SIG-M5 treated with dmso at 0.1 percent for 504 hours (cell line): ENCODE data around the gene LIME1.

Source experiments
- DNase-seq: peaks from one replicate; lab custom pipeline; 2025; ENCODE audit not compliant: unreplicated experiment; lab: John Stamatoyannopoulos, UW

LIME1 gene

DNA sequence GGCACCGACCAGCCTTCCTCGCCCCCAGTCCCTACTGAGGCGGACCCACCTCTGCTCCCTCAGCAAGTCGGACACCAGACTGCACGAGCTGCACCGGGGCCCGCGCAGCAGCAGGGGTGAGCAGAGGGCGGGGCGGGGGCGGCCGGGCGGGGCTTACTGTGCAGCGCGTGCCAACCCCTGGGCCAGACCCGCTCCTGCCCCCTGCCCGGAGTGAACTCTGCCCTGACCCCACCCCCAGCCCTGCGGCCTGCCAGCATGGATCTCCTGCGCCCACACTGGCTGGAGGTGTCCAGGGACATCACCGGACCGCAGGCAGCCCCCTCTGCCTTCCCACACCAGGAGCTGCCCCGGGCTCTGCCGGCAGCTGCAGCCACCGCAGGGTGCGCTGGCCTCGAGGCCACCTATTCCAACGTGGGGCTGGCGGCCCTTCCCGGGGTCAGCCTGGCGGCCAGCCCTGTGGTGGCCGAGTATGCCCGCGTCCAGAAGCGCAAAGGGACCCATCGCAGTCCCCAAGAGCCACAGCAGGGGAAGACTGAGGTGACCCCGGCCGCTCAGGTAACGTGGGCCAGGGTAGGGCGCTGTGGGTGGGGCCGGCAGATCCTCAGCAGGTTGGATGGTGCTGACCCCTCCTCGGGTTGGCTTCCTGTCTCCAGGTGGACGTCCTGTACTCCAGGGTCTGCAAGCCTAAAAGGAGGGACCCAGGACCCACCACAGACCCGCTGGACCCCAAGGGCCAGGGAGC is 1.7 kb downstream of the LIME1 start:
- DNase-seq = no peak

- no peak for DNase-seq
These were observed 2.2 kb downstream of the LIME1 start for GRCh38 chr20:63738687-63739129.

DNA sequence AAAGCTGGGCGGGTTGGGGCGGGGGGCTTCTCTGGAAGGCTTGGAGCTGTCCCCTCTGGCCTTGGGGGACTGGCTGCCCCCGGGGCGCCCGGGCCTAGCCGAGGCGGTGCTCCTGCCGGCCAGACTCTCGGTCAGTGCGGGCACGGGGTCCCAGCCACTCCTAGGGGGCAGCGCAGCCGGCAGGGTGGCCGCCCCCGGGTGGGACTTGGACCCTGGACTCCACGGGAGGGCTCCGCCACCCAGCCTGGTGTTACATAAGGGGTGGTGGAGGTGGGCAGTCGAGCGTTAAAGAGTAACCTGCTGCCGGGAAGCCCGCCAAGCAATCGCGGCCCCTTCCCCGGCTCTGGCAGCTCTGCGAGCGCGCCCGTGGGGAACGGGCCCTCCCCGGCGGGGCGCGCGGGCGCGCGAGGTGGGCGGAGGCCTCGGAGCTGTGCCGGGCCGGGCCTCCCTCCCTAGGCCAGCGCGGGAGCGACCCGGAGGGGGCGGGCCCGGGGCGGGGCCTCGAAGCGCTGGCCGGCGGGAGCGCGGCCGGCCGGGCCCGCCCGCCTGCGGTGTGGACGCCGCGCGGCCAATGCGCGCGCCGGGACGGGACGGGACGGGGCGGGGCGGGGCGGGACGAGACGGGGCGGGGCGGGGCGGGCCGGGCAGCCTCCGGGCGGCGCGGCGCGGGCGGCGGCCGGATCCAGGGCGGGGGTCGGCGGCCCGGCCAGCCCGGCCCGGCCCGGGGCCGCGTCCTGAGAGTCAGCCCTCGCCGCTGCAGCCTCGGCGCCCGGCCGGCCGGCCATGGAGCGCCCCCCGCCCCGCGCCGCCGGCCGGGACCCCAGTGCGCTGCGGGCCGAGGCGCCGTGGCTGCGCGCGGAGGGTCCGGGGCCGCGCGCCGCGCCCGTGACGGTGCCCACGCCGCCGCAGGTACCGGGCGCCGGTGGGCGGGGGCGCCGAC is 2.9 kb downstream of the LIME1 start, which contains the start of gene SLC2A4RG:
TSS of gene SLC2A4RG (plus strand) at position 647 of the 940 bp plus-strand sequence. CDS start at position 784, 137 bp downstream.
- peak; percentile 71 for DNase-seq

DNA sequence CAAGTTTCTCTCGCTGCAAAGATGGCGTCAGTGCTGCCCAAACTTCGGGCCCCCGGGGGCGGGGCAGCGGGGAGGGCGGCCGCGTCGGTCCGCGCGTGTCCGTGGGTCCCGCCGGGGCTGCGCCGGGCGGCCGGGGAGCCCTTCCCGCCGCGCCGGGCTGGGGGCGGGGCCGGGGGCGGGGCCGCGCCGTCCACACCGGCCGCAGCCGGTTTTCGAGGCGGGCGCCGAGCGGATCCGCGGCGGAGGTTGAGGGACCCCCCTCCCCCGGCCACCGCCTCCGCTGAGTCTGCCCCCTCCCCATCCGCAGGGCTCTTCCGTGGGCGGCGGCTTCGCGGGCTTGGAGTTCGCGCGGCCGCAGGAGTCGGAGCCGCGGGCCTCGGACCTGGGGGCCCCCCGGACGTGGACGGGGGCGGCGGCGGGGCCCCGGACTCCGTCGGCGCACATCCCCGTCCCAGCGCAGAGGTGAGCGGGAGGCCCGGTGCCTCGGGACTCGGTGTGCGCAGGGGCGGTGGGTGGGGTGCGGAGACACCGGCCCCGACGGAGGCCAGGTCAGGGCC is 3.7 kb downstream of the LIME1 start:
- DNase-seq = peak; percentile 40

DNA sequence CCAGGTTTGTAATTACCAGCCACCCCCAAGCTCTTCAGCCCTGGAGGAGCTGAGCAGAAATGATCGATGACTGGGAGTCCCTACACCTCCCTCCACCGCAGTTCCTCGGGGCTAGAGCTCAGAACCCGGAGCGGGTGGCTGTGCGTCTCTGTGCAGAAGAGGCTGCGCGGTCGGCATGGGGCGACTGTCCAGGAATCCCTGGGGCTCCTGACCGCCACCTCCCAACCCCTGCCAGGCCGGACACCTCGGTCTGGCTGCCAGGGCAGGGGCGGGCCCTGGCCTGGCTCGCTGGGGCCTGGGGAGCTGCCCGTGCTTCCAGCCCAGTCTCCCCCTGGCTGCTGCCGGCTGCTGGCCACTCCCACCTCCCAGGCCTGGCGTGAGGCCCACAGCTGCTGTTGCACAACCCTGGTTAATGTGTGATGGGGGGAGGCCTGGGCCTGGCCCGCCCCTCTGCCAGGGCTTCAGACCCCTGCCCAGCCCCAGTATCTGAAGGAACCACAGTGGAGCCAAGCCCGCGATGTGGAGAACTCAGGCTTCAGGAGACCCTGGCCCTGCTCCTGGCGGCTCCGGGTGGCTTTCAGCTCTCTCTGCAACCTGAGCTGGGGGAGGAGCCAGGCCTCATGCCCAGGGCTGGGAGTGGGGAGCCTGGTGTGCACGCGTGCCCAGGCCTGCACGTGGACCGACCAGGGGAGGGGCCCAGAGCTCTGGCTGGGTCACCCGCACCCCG is 4.3 kb downstream of the LIME1 start:
- peak; percentile 86 for DNase-seq

DNA sequence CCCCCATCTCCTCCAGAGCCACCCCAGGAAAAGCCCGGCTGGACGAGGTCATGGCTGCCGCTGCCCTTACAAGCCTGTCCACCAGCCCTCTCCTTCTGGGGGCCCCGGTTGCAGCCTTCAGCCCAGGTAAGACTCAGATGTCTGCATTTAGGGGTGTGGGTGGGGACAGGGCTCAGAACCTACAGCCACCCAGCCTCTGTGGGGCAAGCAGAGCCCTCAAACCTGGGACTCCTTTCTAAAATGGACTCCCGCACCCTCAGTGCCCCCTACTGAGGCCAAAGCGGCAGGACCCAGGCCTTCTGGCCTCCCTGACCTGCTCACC is 4.9 kb downstream of the LIME1 start:
- DNase-seq = no peak

DNA sequence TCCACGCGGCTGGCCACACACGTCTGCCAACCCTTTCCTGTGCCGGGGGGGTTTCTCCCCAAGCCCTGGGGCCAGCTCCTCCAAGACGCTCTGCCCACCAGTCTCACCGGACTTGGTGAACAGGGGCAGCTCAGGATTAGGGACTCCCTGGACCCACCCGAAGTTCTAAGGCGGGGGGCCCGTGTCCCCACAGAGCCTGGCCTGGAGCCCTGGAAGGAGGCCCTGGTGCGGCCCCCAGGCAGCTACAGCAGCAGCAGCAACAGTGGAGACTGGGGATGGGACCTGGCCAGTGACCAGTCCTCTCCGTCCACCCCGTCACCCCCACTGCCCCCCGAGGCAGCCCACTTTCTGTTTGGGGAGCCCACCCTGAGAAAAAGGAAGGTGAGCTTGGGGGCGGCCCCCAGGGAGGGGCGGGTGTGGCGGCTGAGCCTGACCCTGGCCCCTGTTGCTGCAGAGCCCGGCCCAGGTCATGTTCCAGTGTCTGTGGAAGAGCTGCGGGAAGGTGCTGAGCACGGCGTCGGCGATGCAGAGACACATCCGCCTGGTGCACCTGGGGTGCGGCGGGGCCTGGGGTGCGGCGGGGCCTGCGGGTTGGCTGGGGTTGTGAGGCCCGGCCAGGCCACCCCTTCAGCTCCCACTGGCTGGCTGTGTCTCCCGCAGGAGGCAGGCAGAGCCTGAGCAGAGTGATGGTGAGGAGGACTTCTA is 5.4 kb downstream of the LIME1 start:
- no peak for DNase-seq

DNA sequence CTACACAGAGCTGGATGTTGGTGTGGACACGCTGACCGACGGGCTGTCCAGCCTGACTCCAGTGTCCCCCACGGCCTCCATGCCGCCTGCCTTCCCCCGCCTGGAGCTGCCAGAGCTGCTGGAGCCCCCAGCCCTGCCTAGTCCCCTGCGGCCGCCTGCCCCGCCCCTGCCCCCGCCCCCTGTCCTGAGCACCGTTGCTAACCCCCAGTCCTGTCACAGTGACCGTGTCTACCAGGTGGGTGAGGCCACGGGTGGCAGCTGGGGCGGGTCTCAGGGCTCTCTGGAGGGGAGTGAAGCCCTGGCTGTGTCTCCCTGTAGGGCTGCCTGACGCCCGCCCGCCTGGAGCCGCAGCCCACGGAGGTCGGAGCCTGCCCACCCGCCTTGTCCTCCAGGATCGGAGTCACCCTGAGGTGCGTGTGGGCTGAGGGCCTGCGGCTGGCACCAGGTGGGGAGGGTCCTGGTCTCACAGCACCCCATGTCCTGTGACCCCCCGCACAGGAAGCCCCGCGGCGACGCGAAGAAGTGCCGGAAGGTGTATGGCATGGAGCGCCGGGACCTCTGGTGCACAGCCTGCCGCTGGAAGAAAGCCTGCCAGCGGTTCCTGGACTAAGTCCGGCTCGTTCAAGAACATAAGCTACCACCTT is 6.0 kb downstream of the LIME1 start:
- DNase-seq = no peak

GRCh38 chr20:63743210-63743970 is 6.9 kb downstream of the LIME1 start:
- no peak for DNase-seq

DNA sequence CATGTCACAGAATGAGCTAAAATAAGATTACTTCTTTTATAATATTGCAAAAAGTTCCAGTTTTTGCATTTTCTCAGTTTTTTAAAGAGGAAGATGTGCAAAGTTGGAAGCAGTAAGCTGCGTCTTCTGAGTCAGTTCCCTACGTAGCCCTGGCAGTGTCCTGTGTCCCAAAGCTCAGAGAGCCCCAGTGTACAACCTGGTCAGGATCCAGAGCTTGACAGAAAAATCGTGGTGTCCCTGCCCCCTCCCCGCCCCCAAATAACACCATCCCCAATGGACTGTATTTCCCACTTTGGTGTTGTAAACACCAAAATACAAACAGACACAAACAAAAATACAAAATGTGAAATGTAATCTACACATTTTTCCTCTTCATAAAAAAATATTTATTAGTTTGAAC is 7.7 kb downstream of the LIME1 start:
- DNase-seq = no peak

GRCh38 chr20:63744574-63745423 is 8.3 kb downstream of the LIME1 start:
- no peak for DNase-seq

DNA sequence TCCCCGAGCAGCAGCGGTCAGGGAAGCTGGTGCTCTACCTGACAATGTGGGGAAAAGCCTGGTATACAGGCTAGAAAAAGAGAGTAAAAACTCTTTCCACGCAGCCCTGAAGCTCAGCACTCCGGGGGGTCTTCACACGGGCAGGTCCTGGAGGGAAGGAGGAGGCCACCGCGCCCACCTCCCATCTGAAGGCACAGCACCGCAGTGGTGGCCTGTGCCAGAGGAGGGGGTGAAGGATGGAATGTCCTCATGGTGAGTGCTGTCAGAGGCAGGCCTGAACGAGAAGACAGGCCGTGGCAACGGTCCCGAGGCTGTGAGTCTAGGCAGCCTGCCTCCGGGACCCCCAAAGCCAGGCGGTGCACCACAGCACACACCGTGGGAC is 9.0 kb downstream of the LIME1 start:
- no peak for DNase-seq

DNA sequence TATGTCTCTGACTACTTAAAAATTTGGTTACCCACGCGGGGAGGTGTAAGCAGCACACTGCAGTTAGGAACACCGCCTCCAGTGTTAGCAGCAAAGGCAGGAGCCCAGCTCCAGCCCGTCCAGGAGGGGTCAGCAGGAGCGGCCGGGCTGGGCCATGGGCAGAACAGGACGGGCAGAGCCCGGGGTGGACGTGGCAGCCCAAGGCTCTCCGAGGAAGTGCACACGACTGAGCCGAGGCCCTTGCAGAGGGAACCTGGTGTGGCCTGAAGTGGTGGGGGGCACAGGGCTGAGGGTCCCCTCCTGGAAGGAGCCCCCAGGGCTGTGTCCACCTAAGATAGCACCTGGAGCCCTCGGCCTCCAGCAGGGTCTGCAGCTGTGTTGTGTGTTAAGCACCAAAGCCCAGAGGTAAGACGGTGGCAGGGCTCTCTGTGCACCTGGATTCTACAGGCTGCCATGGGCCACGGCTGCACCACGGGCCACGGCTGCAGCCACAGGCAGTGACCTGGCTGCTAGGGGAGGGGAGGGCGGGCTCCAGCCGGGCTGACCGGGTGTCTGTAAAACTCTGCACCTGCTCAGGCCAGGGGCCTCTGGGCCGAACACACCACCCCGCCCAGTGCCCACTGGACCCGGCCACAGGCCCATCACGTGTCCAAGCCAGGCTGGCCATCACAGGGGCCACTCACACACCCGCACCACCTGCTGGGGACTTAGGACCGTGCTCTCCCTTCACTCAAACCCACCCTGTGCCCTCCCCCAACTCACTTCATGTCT is 9.7 kb downstream of the LIME1 start:
- no peak for DNase-seq

GRCh38 chr20:63746751-63747315 is 10.4 kb downstream of the LIME1 start:
- no peak for DNase-seq

DNA sequence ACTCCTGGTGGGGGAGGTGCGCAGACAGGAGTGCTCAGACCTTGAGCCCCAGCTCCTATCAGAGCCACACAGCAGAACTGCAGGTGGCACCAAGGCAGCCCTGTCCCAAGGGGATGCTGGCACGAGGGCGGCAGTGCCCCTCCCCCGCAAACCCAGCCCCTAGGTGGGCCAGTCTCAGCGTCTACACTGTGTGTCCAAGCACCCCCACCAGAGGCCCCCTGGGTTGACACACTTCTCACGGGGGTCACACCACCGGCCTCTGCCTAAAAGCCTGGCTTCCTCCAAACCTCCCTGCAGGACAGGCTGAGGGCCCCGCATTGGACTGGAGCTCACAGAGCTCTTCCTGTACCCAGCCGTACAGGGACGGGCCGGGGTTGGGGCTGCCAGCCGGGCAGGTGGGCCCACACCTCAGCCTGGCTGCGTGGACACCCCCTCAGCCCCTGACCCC is 11.2 kb downstream of the LIME1 start:
- DNase-seq = no peak

GRCh38 chr20:63748070-63748933 is 11.8 kb downstream of the LIME1 start:
- DNase-seq = no peak
